GM18508 (cell line): ENCODE measurements around the gene LRRFIP1.
"Not testable (repeated sequence)": the region's sequence is repeated elsewhere in the genome, so short reads cannot be mapped to it uniquely, and the experiment has no call there.

Source experiments
- ATAC-seq: cut with Tn5 transposase; IDR thresholded peaks from one replicate; pipeline ENCODE4 v1.9.1; 2021; ENCODE audit warnings: moderate number of reproducible peaks; ENCODE audit not compliant: insufficient read depth, unreplicated experiment

Gene LRRFIP1

DNA sequence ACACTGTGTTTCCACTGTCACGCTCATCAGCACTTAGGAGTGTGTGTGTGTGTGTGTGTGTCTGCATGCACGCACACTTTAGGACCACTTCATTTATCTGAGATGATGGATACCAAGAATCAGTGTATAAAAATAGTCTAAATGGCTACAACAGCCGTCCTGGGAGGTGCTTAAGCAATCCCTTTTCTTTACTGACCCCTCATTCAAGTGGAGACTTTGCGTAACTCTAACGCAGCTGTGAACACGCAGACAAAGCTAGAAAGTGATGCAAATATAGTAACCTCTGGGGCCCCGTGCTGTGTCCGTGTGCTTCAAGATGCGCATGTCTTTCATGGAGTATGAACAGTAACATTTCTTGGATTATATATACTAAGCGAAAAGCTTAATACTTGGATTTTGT, 130.8 kb downstream of the LRRFIP1 start:
- no peak for ATAC-seq

DNA sequence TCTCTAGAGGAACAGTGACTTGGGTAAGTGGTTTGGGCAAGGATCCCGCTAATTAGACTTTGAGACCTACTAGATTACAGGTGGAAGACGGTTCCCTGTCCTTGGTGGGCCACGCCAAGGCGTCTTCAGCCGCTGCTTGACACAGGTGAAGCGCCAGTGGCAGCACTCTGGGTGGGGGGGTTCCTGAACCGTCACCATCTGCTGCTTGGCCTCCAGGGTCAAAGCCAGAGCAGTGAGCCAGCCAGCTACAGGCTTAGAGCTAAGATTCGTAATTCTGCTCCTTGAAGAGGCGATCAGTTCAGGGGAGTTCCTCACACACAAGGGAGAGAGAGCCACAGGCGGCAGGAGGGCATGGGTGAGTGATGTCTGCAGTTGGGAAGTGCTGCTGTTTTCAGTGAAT, 131.8 kb downstream of the LRRFIP1 start:
- ATAC-seq: no peak

DNA sequence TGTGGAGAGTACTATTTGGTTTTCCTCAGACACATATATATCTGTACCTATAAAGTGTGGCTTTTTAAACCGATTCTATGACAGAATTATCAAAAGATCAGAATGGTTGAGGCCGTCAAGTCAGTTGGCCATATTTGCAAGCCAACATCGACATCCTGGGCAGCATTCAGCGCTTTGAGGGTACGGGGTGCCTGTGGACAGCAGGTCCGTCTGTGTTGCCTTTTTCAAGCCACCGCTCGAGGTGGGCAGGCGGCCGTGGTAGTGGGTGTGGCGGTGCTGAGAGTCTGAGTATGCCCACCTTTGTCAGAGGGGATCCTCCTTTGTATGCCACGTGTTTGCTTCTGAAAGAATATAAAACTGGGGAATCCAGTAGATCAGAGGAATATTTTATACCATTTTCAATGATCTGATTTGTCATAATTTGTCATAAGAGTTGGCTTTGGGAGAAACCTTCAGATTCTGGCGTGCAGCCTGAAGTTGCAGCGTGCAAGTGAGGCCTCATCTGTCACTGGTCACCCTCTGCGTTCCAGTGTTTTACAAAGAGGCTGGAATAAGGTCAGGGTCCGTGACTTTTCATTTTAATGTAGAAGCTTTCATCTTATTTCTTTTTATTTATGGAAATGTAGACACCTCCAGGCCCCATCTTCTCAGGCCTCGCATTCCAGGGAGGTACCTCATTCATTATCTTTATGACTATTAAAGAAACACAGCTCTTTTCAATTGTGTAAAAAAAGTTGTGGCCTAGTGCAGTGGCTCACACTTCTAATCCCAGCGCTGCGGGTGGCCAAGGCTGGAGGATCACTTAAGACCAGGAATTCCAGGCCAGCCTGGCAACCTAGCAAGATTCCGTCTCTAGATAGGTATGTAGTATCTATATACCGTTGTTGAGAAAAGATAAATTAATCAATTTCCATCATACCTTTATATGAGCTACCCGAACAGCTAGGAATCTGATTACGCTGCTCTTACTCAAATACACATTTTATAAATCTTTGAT, 133.4 kb downstream of the LRRFIP1 start:
- ATAC-seq: no peak

DNA sequence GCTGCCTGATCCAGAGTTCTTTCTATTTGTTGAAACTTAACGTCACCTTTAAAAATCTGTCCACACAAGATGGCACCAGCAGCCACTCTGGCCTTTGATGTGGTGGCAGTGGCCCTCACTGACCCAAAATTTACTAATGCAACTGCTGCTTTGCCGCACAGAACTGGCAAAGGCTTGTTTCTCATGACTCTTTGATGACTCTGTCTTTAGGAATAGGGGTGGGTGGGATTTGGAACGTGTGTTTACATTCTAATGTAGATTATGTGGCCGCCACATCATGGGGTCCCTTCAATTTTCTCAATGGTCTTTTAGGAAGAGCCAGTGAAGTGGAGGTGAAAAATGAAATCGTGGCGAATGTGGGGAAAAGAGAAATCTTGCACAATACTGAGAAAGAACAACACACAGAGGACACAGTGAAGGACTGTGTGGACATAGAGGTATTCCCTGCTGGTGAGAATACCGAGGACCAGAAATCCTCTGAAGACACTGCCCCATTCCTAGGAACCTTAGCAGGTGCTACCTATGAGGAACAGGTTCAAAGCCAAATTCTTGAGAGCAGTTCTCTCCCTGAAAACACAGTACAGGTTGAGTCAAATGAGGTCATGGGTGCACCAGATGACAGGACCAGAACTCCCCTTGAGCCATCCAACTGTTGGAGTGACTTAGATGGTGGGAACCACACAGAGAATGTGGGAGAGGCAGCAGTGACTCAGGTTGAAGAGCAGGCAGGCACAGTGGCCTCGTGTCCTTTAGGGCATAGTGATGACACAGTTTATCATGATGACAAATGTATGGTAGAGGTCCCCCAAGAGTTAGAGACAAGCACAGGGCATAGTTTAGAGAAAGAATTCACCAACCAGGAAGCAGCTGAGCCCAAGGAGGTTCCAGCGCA, 135.2 kb downstream of the LRRFIP1 start:
- ATAC-seq: not testable (repeated sequence)

DNA sequence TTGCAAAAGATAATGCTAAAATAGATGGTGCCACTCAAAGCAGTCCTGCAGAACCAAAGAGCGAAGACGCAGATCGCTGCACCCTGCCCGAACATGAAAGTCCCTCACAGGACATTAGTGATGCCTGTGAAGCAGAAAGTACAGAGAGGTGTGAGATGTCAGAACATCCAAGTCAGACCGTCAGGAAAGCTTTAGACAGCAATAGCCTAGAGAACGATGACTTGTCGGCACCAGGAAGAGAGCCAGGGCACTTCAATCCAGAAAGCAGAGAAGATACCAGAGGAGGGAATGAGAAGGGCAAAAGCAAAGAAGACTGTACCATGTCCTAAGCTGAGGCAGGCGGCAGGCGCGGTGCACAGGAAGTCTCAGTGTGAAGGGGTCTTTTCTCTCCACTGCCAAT, 136.4 kb downstream of the LRRFIP1 start:
- ATAC-seq: no peak

DNA sequence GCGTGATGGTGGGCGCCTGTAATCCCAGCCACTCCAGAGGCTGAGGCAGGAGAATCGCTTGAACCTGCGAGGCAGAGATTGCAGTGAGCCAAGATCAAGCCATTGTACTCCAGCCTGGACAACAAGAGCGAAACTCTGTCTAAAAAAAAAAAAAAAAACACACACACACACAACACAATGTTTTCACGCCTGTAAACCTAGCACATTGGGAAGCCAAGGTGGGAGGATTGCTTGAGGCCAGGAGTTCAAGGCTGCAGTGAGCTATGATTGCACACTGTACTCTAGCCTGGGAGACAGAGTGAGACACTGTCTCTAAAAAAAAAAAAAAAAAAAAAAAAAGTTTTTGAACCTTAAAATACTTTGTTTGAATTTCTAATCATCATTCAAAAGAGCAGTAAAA, 137.7 kb downstream of the LRRFIP1 start:
- not testable (repeated sequence) for ATAC-seq

DNA sequence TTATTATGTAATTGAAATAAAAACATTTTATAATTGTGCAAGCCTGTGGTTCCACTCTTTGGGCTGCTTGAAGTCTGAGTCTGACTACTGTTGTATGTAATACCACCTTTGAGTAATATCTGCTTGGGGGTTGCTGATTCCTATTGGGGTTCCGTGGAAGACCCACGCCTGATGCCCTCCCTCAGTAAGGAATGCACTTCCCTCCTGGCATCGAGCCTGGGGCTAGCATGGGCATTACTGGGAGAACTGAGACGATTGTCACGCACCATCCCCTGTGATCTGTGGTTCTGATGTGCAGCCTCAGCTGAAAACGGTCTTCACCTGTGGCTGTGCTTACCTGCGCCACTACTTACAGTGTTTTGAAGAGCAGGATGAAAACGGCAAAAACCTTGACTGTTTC, 138.5 kb downstream of the LRRFIP1 start:
- ATAC-seq: no peak

DNA sequence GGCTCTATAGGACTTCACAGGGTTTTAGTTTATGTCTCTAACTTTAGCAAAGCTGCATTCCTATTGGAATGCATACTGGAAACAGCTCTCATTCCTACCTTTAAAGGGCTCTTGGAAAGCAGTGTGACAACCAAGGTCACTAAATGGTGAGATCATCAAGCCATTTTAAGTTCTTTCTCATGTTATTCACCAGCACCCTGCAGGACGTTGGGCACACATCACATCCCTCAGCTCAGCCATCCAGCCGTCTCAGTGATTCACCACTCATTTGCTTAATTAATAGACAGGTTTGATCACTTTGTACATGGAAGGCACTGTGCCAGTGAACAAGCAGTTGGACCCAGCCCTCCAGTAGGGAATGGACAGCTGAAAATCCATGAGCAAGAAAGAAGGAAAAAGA, 139.0 kb downstream of the LRRFIP1 start:
- ATAC-seq: no peak

DNA sequence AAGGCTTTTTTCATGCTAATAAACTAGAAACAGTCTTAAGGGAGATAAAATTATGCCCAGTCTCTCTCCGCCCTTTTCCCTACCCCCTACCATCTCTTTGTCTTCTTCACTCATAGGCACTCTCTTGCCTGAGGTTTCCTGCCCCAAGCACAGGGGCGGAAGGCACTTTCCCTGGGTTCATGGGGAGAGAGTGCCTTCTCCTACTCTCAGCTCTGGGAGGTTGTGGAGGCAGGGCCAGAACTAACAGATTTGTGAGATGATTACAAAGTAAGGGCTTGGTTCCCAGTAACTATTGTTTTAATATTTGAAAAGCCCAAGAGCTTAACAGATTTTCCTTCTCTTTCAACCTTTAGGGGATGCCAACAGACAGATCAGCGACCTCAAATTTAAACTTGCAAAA, 145.1 kb downstream of the LRRFIP1 start:
- no peak for ATAC-seq

DNA sequence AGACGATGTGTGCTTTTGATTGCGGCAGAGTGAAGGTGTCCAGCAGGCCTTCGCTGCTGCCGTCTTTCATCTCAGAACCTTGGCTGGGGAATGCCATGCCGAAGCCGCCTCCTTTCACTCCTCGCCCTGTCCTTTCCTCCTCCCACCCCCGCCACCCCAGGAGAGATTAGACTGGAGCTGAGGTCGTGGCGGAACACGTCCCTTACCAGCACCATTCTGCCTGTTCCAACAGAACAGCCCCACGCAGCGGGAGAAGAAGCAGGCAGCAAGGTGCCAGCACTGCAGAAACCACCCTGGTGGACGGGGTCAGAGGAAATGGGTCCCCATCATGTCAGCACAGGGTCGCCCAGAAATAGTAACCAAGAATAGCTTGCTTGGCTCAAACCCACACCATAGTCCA, 146.4 kb downstream of the LRRFIP1 start:
- ATAC-seq: no peak

DNA sequence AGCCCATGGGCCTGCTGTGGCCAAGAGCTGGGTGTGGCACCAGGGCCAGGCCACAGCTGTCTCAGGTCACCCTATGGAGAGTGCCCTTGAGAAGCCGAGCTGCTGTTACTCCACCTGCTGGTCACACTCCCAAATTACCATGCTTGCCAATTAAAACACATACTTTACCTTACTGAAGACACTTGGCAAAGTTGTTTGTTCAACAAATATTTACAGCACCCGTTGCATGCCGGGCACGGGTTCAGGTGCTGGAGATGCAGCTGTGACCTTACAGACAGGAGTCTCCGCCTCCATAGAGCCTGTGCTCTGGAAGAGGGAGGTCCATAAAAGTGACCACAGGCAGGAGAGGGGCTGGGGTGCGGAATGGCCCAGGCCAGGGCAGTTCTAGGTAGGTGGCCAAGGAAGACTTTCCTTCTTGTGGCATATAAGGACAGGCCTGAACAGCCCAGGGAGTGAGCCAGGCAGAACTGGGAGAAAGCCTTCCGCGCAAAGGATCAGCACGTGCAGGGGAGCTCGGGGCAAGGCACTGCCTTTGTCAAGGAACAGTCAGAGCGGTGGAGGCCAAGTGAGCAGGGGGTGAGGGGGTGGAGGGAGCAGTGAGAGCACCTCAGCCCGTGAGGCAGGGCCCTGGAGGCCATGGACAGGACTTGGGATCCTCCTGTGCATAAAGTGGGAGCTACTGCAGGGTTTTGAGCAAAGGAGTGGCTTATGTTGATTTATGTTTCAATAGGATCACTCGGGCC, 147.6 kb downstream of the LRRFIP1 start:
- ATAC-seq: no peak

DNA sequence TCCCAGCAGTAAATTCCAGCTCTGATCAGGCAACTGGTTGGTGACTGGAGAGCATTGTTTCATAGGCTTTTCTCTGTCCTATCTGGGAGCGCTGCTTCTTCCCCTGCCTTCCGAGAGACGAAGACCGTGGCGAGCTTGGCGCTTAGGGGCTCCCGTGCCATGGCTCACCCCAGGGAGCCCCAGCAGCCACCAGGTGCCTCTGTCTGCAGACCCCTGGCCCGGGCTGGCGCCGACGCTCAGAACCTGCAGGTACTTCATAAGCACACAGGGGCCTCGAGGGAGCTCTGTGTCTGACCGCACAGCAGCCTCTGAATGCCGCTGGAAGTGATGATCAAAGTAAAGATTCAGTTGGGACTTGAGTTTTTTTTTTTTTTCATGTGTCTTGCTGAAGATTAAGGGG, 152.1 kb downstream of the LRRFIP1 start:
- ATAC-seq: no peak

DNA sequence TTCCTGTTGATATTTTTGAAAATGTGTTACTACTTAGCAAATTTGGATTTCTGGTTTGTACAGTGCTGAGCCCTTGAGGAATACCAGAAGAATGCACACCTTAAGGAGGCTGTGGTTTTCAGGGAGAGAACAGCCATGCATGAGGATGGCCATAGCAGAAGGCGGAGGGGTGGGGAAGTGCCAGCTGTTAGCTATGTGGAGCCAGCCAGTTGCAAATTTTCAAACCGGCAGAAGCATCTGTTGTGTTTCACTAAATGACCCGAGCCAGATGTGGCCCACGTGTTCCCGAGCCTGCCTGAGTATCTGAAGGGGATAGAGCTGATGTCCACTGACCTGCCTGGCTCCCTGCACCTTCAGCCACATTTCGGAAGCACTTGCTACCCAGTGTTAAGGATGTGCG, 154.8 kb downstream of the LRRFIP1 start:
- ATAC-seq: no peak

DNA sequence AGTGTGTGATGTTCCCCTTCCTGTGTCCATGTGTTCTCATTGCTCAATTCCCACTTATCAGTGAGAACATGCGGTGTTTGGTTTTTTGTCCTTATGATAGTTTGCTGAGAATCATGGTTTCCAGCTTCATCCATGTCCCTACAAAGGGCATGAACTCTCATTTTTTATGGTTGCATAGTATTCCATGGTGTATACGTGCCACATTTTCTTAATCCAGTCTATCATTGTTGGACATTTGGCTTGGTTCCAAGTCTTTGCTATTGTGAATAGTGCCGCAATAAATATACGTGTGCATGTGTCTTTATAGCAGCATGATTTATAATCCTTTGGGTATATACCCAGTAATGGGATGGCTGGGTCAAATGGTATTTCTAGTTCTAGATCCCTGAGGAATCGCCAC, 156.3 kb downstream of the LRRFIP1 start:
- ATAC-seq: not testable (repeated sequence)

DNA sequence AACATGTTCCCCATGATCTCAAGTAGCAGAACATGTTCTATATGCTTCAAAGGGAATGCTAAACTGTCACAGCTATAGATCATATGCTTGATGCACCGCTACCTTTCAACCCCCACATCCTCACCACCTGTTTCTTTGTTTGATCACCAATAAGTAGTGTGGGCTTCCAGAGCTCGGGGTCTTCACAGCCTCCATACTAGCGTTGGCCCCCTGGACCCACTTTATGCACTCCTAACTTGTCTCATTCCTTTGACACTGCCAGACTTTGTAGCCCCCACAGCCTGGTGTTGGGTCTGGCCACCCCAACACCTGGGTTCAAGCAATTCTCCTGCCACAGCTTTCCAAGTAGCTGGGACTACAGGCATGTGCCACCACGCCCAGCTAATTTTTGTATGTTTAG, 159.5 kb downstream of the LRRFIP1 start:
- no peak for ATAC-seq

DNA sequence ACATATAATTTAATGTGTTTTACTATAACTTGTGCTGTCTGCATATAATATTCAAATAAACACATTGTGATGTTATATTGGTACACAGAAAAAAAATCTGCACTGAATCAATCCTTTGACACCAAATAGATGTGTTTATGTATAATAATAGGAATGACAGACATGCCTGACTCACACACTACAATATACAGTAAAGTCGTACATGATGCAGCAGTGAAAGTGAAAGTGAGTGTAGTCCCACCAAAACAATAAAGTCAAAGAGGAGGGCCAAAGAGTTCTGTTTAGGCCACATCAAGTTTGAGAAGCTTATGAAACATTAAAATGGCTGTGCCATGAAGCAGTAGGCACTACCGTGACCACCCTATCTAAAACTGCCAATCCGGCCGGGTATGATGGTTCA, 163.0 kb downstream of the LRRFIP1 start:
- ATAC-seq: no peak

DNA sequence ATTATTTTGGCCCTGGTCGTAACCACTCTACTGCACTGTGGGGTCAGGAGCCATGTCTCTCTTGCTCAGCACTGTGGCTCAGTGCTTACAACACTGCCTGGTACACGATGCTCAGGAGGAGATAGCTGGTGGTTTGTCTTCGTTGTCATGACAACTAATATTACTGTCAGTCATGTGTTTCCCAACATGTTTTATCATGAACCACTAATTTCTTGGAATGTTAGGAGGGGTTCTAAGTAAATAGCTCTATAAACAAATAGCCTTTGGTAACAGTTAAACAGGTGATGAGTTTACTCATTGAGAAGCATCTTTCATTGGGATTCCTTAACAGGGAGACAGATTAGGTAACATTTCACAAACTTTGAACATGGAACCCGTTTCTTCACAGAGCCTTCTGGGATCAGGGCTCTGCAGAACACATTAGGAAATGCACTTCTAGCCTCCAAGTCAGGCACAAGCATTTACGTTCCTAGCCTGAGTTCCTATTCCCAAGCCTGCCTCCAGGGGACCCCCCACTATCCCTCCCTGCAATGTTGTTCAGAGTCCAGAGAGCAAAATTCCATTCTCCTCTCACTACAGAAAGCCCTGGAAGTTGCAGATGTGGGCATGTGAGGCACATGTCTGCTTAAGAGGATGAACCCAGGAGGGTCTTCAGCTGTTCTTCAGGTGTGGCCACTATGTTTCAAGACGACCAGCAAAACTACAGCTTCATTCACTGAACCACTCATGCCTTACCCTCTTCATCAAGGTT, 164.8 kb downstream of the LRRFIP1 start:
- no peak for ATAC-seq

DNA sequence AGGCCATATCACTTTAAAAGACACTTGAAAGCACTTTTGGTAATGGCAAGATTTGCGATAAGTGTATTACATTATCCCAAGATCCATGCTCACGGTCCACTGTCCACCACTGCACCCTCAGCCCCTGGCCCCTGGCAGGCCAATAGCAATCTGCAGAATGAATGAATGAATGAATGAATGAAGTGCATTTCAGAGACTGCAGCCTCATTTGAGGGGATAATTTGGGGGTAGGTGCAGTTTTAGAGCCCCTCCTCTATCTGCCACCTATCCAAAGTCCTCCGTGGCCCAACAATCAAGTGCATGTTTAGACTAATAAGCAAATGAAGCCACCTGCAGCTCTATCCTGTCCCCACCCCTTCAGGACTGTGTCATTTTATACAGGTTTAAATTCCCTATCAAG, 169.9 kb downstream of the LRRFIP1 start:
- ATAC-seq: no peak

DNA sequence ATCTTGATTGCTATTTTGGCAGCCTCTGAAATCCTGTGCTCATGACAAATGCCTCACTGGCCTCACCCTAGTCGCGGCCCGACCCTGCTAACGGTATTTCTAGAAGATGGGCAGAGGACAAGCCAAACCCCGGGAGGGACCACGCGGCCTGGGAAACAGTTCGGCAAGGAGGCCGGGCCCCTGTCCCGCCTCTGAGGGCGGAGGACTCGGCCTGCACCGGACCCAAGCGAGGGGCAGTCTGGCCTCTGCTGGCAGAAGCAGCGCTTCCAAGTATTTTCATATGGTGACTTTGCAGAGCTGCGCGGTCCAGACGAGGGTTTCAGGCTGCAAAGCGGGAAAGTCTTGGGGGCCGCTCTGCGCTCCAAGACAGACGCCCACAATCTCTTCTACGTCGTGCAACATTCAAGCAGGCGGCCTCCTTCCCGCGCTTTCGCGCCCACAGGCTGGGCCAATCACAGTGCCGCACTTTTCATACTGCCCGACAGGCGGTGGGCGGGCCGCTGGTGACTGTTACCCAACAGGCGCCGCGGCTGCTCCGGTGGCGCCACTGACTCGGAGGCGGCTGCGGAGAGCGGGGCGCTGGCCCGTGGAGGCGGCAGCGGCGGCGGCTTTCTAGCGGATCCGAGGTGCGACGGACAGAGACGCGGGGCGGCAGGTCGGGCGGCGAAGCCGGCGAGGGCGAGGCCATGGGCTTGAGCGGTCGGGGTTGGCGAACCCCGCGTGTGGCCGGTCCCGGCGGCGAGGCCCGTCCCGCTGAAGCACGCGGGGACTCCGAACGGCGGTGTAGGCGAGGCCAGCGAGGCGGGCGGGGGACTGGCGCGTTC, 171.1 kb downstream of the LRRFIP1 start, which contains the start of gene RBM44:
RBM44 (plus strand) TSS at position 544 of the 824 bp plus-strand sequence. CDS start 14,831 bp downstream, outside the sequence.
- no peak for ATAC-seq
